22Rv1 (cell line): ENCODE measurements around the gene GTPBP1.

Experiments used
- H3K27ac ChIP-seq: fragments of 450-650 bp; 2 replicates; pipeline ENCODE4 v1.5.1; 2017
- CTCF ChIP-seq: fragments of 450-650 bp; IDR thresholded peaks from 2 replicates; pipeline ENCODE4 v1.5.1; 2017; ENCODE audit warnings: mild to moderate bottlenecking
- ZFX ChIP-seq: fragments of 450-650 bp; IDR thresholded peaks from 2 replicates; pipeline ENCODE4 v1.6.1; 2017; ENCODE audit warnings: antibody characterized with exemption, borderline replicate concordance

GTPBP1 gene

GRCh38 chr22:38705235-38706100 is at the start of gene GTPBP1:
TSS of gene GTPBP1 (plus strand) at chr22:38705944. CDS start at chr22:38705956, 12 bp downstream.
- no peak for TF ChIP-seq CTCF
- no peak for TF ChIP-seq ZFX
- peak within 1 kb of the TSS; percentile 91 for H3K27ac ChIP-seq

- peak within 1 kb of the TSS; percentile 80 for H3K27ac ChIP-seq
- TF ChIP-seq ZFX = no peak
- TF ChIP-seq CTCF = no peak
These were observed 49.3 kb upstream of the GTPBP1 start, which contains the start of the genes CBY1 and FAM227A for GRCh38 chr22:38656256-38657044. TSS of gene CBY1 (plus strand) at chr22:38656638. CDS start at chr22:38668055, 11,417 bp downstream. TSS of gene FAM227A (minus strand) at chr22:38656392. CDS start at chr22:38650168, 6,224 bp downstream.

GRCh38 chr22:38657045-38657909 is 48.5 kb upstream of the GTPBP1 start:
- H3K27ac ChIP-seq = peak overlapping the region; percentile 80

DNA sequence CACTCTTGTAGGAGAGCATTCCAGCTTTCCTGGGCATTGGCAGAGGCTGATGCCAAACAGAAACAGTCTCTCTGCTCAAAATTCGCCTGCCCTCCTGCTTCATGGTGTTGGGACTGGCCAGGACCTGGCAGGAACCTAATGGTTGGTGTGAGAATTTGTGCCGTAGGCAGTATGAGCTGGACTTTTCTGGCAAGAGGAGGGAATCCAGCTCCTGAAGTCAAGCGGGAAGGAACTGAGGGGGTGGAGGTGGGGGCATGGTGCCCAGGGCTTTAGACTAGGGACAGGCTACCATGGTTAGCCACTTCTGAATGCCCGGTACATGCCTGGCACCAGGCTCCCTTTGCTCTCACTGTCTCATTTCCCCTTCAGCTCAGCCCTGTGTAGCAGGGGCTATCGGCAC is 30.9 kb upstream of the GTPBP1 start:
- no peak overlapping the region for H3K27ac ChIP-seq
- no peak for TF ChIP-seq CTCF
- no peak for TF ChIP-seq ZFX

More at GRCh38 chr22:38657045-38657909, 48.5 kb upstream of the GTPBP1 start:
- no peak for TF ChIP-seq ZFX
- TF ChIP-seq CTCF = no peak

DNA sequence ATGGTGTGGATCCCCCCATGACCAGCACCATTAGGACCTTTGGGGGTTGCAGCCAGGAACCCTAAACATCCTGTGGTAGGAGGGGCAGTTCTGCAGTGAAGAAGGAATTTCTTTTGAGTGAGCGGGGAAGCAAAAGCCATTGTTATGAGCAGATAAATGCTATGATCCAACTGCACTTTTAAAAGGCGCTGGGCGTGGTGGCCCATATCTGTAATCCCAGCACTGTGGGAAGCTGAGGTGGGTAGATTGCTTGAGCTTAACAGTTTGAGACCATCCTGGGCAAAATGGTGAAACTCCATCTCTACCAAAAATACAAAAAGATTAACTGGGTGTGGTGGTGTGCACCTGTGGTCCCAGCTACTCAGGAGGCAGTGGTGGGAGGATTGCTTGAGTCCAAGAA is 29.9 kb upstream of the GTPBP1 start:
- no peak for TF ChIP-seq CTCF
- TF ChIP-seq ZFX = no peak
- H3K27ac ChIP-seq = no peak overlapping the region

GRCh38 chr22:38681582-38682335 is 24.0 kb upstream of the GTPBP1 start, which contains the start of gene TOMM22:
TSS of gene TOMM22 (plus strand) at chr22:38681957. CDS start at chr22:38681979, 22 bp downstream.
- TF ChIP-seq ZFX = no peak
- peak; percentile 95 for TF ChIP-seq CTCF
- peak within 1 kb of the TSS; percentile 67 for H3K27ac ChIP-seq
